ENCODE results near the gene MAML2.
"Not testable (repeated sequence)": the region's sequence is repeated elsewhere in the genome, so short reads cannot be mapped to it uniquely, and the experiment has no call there.

The MAML2 gene

GRCh38 chr11:96288915-96289314 is 54.1 kb downstream of the MAML2 start:
- DNase-seq, result no peak

- DNase-seq, result no peak
Observed at GRCh38 chr11:96287822-96288439, 55.1 kb downstream of the MAML2 start.

- not testable (repeated sequence) for DNase-seq
Observed at GRCh38 chr11:96285985-96286384, 57.0 kb downstream of the MAML2 start.

GRCh38 chr11:96284917-96285316 is 58.1 kb downstream of the MAML2 start:
- no peak for DNase-seq

GRCh38 chr11:96284401-96284800 is 58.6 kb downstream of the MAML2 start:
- DNase-seq, result no peak

- DNase-seq, result no peak
Observed at GRCh38 chr11:96282625-96283220, 60.3 kb downstream of the MAML2 start.

GRCh38 chr11:96280444-96280843 is 62.6 kb downstream of the MAML2 start:
- no peak for DNase-seq

GRCh38 chr11:96279896-96280290 is 63.1 kb downstream of the MAML2 start:
- DNase-seq, result no peak

GRCh38 chr11:96279018-96279895 is 63.7 kb downstream of the MAML2 start:
- DNase-seq, result no peak

GRCh38 chr11:96278039-96278897 is 64.7 kb downstream of the MAML2 start:
- DNase-seq, result no peak

- no peak for DNase-seq
Observed at GRCh38 chr11:96277696-96278038, 65.3 kb downstream of the MAML2 start.

- no peak for DNase-seq
Observed at GRCh38 chr11:96276836-96277235, 66.2 kb downstream of the MAML2 start.

GRCh38 chr11:96275801-96276594 is 67.0 kb downstream of the MAML2 start:
- no peak for DNase-seq

- no peak for DNase-seq
Observed at GRCh38 chr11:96273507-96273906, 69.5 kb downstream of the MAML2 start.

GRCh38 chr11:96272529-96273222 is 70.3 kb downstream of the MAML2 start:
- DNase-seq, result no peak

GRCh38 chr11:96271777-96272176 is 71.2 kb downstream of the MAML2 start:
- no peak for DNase-seq

GRCh38 chr11:96271352-96271751 is 71.6 kb downstream of the MAML2 start:
- not testable (repeated sequence) for DNase-seq

- not testable (repeated sequence) for DNase-seq
Observed at GRCh38 chr11:96268527-96268926, 74.5 kb downstream of the MAML2 start.

- no peak for DNase-seq
Observed at GRCh38 chr11:96267496-96268032, 75.4 kb downstream of the MAML2 start.

GRCh38 chr11:96267001-96267495 is 75.9 kb downstream of the MAML2 start:
- DNase-seq, result no peak

- no peak for DNase-seq
Observed at GRCh38 chr11:96265972-96266371, 77.0 kb downstream of the MAML2 start.

All from NCI-H2029 treated with DMSO at 0.1 percent for 48 hours (cell line).